Aorta (tissue), 5 donors: ENCODE results near the gene STXBP5. TPM values are rescaled to one million over a fixed set of nuclear protein-coding genes. Genes with fewer than 3 reads are reported as not detected.

Experiments used
- ATAC-seq: fragments of 200-7000 bp; cut with Tn5 transposase; one replicate; pipeline ENCODE4 v1.9.1; 2022; ENCODE audit warnings: moderate library complexity; ENCODE audit not compliant: low FRiP score
- DNase-seq, 2 donors: peaks; one replicate each; pipeline ENCODE4 v3.0.0-alpha.2; 2020
- H3K27ac ChIP-seq, 2 donors: one replicate each; pipeline ENCODE4 v1.5.1; 2013; ENCODE audit warnings: low read length in 2 of 2, mild to moderate bottlenecking in 2 of 2, moderate library complexity in 2 of 2, control low read depth in 1 of 2, inconsistent platforms in 1 of 2, low read depth in 1 of 2
- H3K27me3 ChIP-seq, 2 donors: one replicate each; pipeline ENCODE4 v1.6.1; 2013; ENCODE audit warnings: control low read depth in 1 of 2, low read length in 1 of 2, mild to moderate bottlenecking in 1 of 2, moderate library complexity in 1 of 2; ENCODE audit not compliant: insufficient read depth in 2 of 2, control insufficient read depth in 1 of 2
- H3K36me3 ChIP-seq, 2 donors: one replicate each; pipeline ENCODE4 v1.6.1; 2013; ENCODE audit warnings: control low read depth in 1 of 2, low read length in 1 of 2, mild to moderate bottlenecking in 1 of 2; ENCODE audit not compliant: insufficient read depth in 2 of 2, control insufficient read depth in 1 of 2
- H3K4me1 ChIP-seq, 2 donors: one replicate each; pipeline ENCODE4 v1.6.1; 2013; ENCODE audit warnings: low read length in 2 of 2, control low read depth in 1 of 2, mild to moderate bottlenecking in 1 of 2, moderate library complexity in 1 of 2; ENCODE audit not compliant: insufficient read depth in 2 of 2, control insufficient read depth in 1 of 2
- H3K4me3 ChIP-seq, 2 donors: one replicate each; pipeline ENCODE4 v1.5.1; 2013; ENCODE audit warnings: low read length in 2 of 2, control low read depth in 1 of 2, mild to moderate bottlenecking in 1 of 2
- H3K9me3 ChIP-seq: one replicate; pipeline ENCODE4 v1.6.1; 2013; ENCODE audit warnings: mild to moderate bottlenecking, low read length; ENCODE audit not compliant: control insufficient read depth
- WGBS, 2 donors: extraction: QIAGEN DNeasy Blood & Tissue Kit; methylation state at CpG; one replicate each; pipeline ENCODE4 v1.1.7; 2013; 5-methylcytosine and 5-hydroxymethylcytosine counted together
- intact Hi-C, 2 donors: fragments of 100-400 bp; cut with DNase I; formaldehyde crosslinking; loops; one replicate each; pipeline versions ENCODE4 v1.14.2 to v1.15.0; 2022
- polyA plus RNA-seq, 2 donors: library from polyadenylated mRNA; stranded (reverse); fragments of 200-250 nt; gene quantifications; one replicate each; pipeline ENCODE4 v1.2.3, GENCODE V29; 2013
- total RNA-seq, 2 donors: library from RNA; stranded (reverse); fragmentation: NEBNext Ultra II Directional; extraction: Animal tissue kit (Norgen Biotek cat#: 25700); gene quantifications; one replicate each; pipeline ENCODE4 v1.2.1, GENCODE V29; 2021
- donor health status: healthy with polysubstance abuse.
- donor health status: Bipolar disorder and iron deficiency.
- donor health status: DM: no; HTN: no; CAD: no.
- donor health status: DM: no; HTN: no; CAD: no.
- donor health status: DM: yes; HTN: yes; CAD: no.

The STXBP5 gene
- total and polyA plus RNA-seq, 4 donors, result 7.1 to 28.9 (median 19.9) TPM

- DNase-seq, result no peak
- H3K4me1 ChIP-seq, result no peaks in the 10 kb centered on the region
- H3K4me3 ChIP-seq, result no peak overlapping the region
- H3K27me3 ChIP-seq, result no peaks in the 10 kb centered on the region
- no peak for ATAC-seq
- H3K9me3 ChIP-seq, result no peaks in the 10 kb centered on the region
- WGBS, 2 donors, result 81 to 91% methylated on average over 4 of the region's 4 CpGs
- no peaks in the 10 kb centered on the region for H3K36me3 ChIP-seq
- H3K27ac ChIP-seq, result no peak overlapping the region
- intact Hi-C loops, result no loop called here
Observed at GRCh38 chr6:147161253-147161973, 42.8 kb upstream of the STXBP5 start.

DNA sequence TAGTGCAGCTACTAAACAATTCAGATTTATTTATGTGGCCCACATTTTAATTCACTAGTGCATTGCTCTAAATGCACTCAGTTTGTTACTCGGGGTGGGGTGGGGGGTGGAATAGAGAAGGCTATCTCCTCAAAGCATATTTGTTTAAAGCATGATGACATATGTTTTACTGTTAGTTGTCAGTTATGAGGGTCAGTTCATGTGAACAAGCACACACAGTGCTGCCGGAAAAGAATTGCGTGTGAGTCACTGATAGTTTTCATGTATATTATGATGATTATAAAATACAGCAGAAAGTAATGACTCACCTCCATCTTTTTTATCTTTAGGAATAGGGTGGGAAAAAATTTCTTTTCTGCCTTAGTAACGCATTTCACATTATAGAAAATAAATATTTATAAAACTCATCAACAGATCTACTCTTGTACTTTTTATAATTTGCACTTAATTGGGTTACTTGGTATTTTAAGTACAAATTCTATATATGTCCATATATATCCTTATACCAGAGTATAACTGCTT, 42.2 kb upstream of the STXBP5 start:
- H3K27ac ChIP-seq, result no peak overlapping the region
- H3K4me1 ChIP-seq, result no peaks in the 10 kb centered on the region
- no peak for ATAC-seq
- intact Hi-C loops, result no loop called here
- no peak overlapping the region for H3K4me3 ChIP-seq
- no peaks in the 10 kb centered on the region for H3K9me3 ChIP-seq
- 70 to 74% methylated on average over 4 of the region's 4 CpGs for WGBS, 2 donors
- H3K36me3 ChIP-seq, result no peaks in the 10 kb centered on the region
- no peaks in the 10 kb centered on the region for H3K27me3 ChIP-seq
- DNase-seq, result no peak

GRCh38 chr6:147164761-147165160, 39.5 kb upstream of the STXBP5 start:
- no peak for ATAC-seq
- intact Hi-C loops, result no loop called here
- DNase-seq, result no peak
- Histone ChIP-seq H3K27ac (no peak overlapping the region), H3K9me3 (no peaks in the 10 kb centered on the region), H3K36me3 (no peaks in the 10 kb centered on the region), H3K4me1 (no peaks in the 10 kb centered on the region), H3K4me3 (no peak overlapping the region), H3K27me3 (no peaks in the 10 kb centered on the region)

DNA sequence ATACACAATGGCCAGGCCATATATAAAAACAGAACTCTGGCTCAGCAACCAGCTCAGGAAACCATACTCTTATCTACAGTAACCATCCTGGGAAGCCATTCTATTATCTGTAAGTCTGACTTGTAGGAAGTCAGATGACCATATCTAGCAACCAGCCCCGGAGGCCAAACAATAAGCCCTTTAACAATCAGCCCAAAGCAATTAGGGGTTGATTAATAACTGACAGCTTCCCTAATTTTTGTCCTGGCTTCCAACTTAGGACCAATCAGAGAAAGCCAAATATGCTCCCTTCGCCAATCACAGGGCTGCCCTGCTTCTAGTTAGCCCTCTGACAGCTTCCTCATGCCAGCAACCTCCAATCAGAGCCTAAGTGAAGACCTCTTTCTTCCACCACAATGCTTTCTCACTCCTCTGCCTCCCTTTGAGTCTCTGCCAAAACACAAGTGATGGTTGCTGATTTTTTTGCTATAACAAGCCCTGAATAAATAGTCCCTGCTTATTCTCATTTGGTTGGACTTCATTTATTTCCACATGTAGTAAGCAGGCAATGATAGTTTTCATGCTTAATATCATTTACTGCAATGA, 37.8 kb upstream of the STXBP5 start:
- ATAC-seq (no peak), DNase-seq (no peak)
- intact Hi-C loops, result no loop called here
- H3K4me3 ChIP-seq, result no peak overlapping the region
- no peaks in the 10 kb centered on the region for H3K4me1 ChIP-seq
- no peaks in the 10 kb centered on the region for H3K9me3 ChIP-seq
- no peaks in the 10 kb centered on the region for H3K36me3 ChIP-seq
- H3K27ac ChIP-seq, result no peak overlapping the region
- WGBS, 2 donors, result 74 to 82% methylated on average over 2 of the region's 2 CpGs
- H3K27me3 ChIP-seq, result no peaks in the 10 kb centered on the region

DNA sequence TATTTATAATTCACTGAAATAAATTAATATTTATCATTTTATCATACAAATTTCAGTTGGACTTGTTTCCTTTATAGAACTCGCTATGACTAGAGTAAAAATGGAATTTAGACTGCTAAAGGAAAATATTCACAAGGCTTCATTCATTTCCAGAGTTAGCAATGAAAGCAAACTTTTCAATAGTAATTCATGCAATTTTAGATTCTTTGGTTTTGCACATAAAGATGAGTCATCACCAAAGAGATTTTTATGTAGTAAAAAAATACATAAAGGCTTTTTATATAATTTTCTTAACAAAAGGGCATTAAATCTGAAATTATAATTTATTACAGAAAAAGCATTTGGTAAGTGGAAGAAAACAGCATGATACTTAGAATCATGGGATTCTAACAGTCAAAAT, 37.2 kb upstream of the STXBP5 start:
- H3K36me3 ChIP-seq, result no peaks in the 10 kb centered on the region
- no peak for ATAC-seq

GRCh38 chr6:147167576-147168461, 36.4 kb upstream of the STXBP5 start:
- no peaks in the 10 kb centered on the region for H3K27me3 ChIP-seq
- intact Hi-C loops, result no loop called here
- WGBS, 2 donors, result 49 to 53% methylated on average over 4 of the region's 4 CpGs
- H3K4me3 ChIP-seq, result no peak overlapping the region
- no peaks in the 10 kb centered on the region for H3K4me1 ChIP-seq
- ATAC-seq (no peak), DNase-seq (no peak)
- no peaks in the 10 kb centered on the region for H3K36me3 ChIP-seq
- no peak overlapping the region for H3K27ac ChIP-seq
- no peaks in the 10 kb centered on the region for H3K9me3 ChIP-seq

More for the DNA sequence above, 37.2 kb upstream of the STXBP5 start:
- 37 to 46% methylated on average over 1 of the region's 1 CpG for whole genome bisulfite sequencing, 2 donors
- Histone ChIP-seq H3K9me3 (no peaks in the 10 kb centered on the region), H3K27ac (no peak overlapping the region), H3K4me1 (no peaks in the 10 kb centered on the region), H3K27me3 (no peaks in the 10 kb centered on the region), H3K4me3 (no peak overlapping the region)
- no peak for DNase-seq
- intact Hi-C loops, result no loop called here

DNA sequence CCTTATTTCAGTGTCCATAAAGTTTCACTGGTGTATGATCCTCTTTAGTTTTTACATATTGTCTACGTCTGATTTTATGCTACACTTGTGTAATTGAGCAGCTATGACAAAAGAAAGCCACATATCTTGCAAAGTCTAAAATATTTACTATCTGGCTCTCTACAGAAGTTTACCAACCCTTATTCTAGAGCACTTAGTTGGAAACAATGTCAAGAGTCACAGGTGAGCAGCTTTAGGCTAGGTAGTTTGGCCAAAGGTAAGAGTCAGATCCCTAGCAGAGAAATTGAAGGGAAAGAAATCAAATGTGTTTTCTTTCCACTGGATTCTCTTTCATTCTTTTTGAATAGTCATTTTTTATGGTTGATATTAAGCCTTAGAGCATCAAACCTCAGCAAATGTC, 34.7 kb upstream of the STXBP5 start:
- 93 to 96% methylated on average over 1 of the region's 1 CpG for WGBS, 2 donors
- ATAC-seq, result no peak
- intact Hi-C loops, result no loop called here
- H3K9me3 ChIP-seq, result no peaks in the 10 kb centered on the region
- DNase-seq, result no peak
- no peaks in the 10 kb centered on the region for H3K4me1 ChIP-seq
- no peak overlapping the region for H3K4me3 ChIP-seq
- H3K27ac ChIP-seq, result no peak overlapping the region
- H3K36me3 ChIP-seq, result no peaks in the 10 kb centered on the region
- no peaks in the 10 kb centered on the region for H3K27me3 ChIP-seq

DNA sequence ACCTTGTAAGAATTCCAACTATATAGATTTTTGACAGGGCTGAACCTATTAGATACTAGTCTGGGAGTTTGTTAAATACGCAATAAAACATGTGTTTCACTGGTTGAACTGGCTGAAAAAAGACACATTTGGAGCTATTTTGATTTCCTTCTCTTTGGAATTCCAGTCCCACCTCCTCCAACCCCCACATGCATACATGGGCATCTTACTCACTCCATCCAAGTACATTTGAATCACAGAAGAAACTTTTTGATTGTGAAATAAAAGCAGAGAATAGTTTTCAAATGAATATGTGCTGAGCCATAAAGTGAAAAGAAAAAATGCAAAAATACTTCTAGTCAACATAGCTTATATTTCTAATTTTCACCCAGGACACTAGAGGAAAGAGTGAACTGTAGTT, 33.9 kb upstream of the STXBP5 start:
- Histone ChIP-seq H3K27me3 (no peaks in the 10 kb centered on the region), H3K4me3 (no peak overlapping the region), H3K27ac (no peak overlapping the region), H3K9me3 (no peaks in the 10 kb centered on the region), H3K36me3 (no peaks in the 10 kb centered on the region), H3K4me1 (no peaks in the 10 kb centered on the region)
- 73 to 76% methylated on average over 1 of the region's 1 CpG for WGBS, 2 donors
- DNase-seq (no peak), ATAC-seq (no peak)
- intact Hi-C loops, result no loop called here
